HUDEP-2 (cell line): ENCODE measurements around the gene SMC3.
A peak's percentile ranks its signal among the peaks of the same experiment; 100 is the strongest.
"Not testable (repeated sequence)": the region's sequence is repeated elsewhere in the genome, so short reads cannot be mapped to it uniquely, and the experiment has no call there.

Source experiments
- DNase-seq, 76 experiments: peaks; one replicate each; lab custom pipeline; 2025; ENCODE audit not compliant: unreplicated experiment in 76 of 76; lab: John Stamatoyannopoulos, UW

SMC3 gene

DNA sequence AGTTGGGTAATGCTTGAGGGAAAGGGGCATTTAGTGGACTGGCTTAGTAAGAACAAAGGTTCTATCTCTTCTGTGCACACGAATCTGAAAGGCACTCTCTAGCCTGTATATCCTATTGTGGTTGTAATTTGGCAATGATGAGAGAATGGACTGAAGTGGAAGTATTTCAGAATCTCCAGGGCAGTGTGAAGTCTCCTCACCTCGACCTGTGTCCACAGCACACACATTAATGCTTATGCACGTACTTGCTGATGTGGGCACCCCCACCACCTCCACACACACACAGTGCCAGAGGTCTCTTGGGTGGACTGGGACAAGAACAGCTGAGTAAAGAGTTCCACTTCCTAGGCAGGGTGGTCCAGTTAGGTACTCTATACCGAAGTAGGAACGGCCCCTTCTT lies 6.9 kb downstream of the SMC3 start:
- no peak for DNase-seq

DNA sequence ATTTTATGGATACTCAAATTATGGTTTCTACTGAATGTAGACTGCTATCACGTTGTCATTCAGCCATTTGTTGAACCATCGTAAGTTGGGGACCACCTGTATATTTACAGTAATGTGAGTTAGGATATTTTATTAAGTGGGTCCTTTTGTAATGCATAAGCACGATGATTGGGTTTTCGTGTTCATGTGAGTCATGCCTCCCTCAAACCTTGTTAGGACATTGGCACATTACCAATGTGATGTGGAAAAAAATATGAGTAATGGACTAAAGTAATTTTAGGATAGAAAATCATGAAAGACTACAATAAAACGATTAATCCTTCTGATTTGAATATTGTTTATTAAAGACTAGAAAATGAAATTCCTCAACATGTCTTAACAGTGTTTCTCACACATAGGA lies 8.7 kb downstream of the SMC3 start:
- no peak for DNase-seq

DNA sequence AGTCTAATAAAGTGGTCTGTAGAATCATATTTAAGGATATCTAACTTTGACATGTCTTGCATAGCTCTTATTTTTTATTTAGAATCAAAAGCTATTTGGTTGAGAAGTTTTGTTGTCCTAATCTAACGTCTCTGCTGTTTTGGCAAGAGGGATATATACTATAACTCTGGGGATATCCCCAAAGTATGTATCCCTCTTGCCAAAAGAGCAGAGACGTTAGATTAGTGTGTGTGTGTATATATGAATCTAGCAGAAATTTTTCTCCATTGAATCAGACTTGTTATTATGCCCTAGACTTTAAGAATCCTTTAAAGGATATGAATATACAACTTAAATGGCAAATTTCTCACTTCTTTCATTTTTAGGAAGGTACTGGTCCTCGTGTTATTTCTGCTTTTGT lies 9.6 kb downstream of the SMC3 start:
- DNase-seq: no peak

DNA sequence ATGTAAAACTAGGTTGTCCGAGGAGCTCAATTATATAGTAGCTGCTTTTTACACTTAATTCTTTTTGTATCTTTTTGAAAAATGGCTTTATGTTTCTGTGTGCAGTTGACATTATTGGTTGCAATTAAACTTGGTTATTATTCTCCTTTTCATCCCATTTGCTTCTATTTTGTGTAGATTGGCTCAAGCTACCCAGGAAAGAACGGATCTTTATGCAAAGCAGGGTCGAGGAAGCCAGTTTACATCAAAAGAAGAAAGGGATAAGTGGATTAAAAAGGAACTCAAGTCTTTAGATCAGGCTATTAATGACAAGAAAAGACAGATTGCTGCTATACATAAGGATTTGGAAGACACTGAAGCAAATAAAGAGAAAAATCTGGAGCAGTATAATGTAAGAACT lies 16.5 kb downstream of the SMC3 start:
- DNase-seq: no peak

DNA sequence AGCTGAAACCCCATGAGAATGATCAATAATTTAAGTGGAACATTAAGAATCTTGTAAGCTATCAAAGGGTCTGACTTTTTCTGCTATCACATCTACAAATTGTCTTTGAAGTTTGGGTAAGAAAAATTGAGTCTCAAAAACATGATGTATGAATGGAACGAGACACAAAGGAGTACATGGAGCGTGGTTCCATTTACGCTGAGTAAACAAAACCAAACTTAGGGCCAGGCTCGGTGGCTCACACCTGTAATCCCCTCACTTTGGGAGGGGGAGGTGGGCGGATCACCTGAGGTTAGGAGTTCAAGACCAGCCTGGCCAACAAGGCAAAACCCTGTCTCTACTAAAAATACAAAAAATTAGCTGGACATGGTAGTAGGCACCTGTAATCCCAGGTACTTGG lies 24.3 kb downstream of the SMC3 start:
- DNase-seq: no peak

DNA sequence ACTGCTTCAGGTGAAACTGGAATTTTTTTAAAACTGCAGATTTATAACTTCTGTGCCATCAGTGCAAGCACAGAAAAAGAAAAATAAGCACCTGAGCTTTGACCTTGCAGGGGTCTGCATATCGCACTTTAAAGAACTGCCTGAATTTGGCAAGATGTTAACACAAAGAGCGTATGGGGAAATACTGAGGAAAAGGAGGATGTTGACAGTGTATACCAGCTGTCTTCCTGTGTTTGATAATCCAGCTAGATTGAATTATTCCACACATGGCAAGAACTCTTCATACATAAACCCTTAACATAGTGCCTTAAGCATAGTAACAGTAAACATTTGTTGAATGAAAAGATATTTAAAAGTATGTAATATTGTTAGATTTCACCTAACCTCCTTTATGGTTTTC lies 30.0 kb downstream of the SMC3 start:
- DNase-seq: no peak

DNA sequence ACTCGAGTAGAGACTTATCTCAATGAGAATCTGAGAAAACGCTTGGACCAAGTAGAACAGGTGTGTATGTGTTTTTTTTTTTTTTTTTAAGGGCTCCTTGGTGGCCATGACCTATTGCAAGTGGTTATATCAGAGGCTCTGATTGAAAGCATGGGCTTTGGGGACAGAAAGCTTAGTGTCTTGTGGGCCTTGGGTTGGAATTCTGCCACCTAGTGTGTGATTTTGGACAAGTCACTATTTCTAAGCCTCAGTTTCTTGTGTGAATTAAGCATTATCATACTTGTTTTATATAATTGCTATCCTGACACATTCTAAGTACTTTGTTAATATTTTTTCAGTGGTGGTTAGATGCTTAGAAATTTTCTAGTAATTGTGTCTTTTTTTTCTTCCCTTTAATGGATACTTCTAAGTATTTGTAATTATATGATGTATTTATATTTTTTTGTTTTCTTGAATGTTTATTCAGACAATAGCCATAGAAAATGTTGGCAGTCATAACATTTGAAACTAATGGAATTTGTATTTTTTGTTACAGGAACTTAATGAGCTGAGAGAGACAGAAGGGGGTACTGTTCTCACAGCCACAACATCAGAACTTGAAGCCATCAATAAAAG lies 33.1 kb downstream of the SMC3 start:
- peak in 40 of 76 experiments; percentile 4 to 55 (median 23) for DNase-seq

DNA sequence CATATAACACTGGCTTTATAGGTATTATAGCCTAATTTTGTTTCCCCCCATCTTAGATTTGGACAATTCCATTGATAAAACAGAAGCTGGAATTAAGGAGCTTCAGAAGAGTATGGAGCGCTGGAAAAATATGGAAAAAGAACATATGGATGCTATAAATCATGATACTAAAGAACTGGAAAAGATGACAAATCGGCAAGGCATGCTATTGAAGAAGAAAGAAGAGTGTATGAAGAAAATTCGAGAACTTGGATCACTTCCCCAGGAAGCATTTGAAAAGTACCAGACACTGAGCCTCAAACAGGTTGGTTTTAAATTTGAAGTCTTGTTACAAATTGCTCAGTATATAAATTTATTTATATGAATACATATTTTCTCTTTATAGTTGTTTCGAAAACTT lies 34.1 kb downstream of the SMC3 start:
- DNase-seq: no peak

DNA sequence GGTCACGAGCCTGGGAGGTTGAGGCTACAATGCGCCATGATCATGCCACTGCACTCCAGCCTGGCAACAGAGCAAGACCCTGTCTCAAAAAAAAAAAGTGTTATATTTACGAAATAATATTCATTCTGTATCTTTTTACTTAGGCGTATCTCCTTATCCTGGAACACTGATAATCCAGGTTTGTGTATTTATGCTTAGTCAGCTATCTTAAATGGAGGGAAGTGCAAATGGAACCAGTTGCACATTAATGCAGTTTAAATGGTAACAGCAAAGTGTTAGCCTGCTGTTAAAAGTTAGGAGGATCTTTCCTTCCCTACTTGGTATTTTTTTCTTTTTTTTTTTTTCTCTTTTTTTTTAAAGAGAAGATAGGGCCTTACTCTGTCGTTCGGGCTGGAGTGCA lies 40.6 kb downstream of the SMC3 start:
- DNase-seq: no peak

DNA sequence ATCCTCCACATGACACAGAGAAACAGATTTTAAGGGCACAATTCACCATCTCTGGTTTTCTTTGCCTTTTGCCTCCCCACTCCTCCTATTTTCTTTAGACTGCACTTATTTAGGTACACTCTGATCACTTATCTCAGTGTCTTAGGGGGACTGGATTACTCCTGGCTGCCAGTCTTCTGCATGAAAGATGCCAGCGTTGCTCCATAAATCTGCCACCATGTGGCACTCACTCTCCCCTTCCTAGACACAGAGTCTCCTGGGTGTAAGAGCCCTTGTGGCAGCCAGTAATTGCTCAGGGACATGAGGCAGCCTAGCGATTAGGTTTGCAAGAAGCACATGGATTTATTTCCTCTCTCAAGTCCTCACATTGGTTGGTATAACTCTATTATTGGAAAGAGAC lies 42.1 kb downstream of the SMC3 start:
- peak in 2 of 76 experiments; percentile 8 for DNase-seq

DNA sequence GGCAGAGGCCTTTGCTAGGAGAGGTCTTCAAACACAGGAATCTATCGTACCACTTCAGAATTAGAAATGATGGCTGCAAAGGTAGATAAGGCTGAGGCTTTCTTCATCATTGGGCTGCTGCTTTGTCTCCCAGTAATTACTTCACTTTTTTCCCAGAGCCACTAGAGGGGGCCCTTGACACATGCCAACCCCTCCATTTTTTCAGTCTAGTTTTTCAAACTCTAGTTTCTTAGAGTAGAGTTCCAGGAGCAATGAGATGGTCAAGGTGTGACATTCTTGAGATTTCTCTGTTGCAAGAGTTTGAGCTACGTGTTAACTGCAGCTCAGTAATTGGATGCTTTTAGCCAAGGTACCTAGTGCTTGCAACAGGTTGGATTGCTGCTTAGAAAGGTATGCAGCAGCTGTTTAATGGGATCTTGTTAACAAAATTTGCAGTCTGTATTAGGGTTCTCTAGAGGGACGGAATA lies 42.8 kb downstream of the SMC3 start:
- DNase-seq: peak in 49 of 76 experiments; percentile 5 to 75 (median 36)

DNA sequence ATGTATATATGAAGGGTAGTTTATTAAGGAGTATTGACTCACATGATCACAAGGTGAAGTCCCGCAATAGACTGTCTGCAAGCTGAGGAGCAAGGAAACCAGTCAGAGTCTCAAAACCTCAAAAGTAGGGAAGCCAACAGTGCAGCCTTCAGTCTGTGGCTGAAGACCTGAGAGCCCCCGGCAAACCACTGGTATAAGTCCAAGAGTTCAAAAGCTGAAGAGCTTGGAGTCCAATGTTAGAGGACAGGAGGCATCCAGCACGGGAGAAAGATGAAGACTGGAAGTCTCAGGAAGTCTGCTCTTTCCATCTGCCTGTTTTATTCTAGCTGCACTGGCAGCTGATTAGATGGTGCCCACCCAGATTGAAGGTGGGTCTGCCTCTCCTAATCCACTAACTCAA lies 43.3 kb downstream of the SMC3 start:
- DNase-seq: not testable (repeated sequence)

DNA sequence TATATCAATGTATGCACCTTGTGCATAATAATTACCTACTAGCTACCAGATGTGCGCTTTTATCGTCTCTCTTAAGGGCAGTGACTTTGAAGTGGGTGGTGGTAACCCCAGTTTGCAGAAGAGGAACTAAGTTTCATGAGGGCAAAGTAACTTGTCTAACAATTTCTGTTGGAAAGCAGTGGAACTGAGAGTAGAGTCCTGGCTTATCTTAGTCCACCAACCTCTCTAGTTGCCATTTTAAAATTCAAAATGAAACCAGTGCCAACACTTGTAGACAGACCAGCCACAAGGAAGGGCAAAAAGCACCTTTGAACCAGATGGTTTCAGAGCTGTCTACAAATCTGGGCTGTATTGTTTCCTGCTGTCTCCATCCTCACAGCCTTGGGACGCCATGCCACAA lies 44.6 kb downstream of the SMC3 start:
- DNase-seq: peak in 2 of 76 experiments; percentile 10 to 16

DNA sequence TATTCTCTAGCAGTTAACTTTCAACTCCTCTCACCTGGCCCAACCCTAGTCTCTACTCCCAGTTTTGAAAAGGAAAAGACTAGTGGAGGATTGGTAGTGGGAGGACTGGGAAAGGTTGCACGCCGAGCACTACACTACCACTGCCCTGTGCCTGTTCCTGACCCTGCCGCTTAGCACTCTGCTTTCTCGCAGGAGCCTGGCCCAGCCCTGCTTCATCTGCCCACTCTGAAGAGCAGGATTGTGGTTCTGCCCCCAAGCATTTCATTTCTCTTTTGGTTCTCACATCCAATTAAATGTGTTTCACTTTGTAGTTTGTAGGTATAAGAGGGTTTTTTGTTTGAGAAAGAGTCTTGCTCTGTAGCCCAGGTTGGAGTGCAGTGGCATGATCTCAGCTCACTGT lies 45.1 kb downstream of the SMC3 start:
- no peak for DNase-seq

DNA sequence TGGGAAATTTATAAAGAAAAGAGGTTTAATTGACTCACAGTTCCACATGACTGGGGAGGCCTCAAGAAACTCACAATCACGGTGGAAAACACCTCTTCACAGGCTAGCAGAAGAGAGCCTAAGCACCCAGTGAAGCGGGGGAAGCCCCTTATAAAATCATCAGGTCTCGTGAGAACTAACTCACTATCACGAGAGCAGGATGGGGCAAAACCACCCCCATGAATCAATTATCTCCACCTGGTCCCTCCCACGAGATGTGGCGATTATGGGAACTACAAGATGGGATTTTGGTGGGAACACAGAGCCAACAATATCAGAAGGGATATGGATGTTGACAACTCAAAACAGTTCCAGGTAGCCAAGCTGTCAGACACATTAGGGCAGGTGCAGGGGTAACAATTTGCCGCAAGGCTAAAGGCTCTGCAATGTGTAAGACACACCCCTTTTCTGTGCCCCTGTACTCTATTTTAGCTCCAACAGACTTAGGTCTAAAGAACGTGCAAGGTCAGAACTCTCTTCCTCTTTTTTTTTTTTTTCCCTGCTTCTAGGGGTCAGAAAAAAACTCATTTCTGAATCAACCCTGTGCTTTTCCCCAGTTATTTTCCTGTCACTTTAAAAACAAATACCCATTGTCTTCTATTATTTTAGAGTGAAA lies 46.0 kb downstream of the SMC3 start:
- DNase-seq: no peak

DNA sequence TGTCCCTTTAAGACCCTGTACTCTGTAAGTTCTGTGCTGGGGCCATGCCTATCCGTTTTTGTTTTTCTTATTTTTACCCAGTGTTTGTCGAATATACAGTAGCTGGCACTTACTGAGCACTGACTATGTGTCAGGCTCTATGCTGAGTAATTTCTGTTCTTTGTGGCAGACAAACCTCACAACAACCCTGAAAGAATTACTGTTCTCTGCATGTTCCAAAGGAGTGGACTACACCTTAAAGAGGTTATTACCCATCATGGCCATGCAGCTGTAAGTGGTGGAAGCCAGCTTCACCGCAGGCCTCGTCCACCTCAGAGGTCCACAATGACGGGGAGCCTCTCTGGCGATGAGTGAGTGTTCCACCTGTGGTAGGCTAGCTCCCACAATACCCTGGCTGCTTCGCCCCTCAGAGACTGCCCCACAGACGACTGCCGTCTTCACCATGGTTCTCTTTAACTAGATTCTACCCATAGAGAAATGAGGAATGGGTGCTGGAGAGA lies 46.6 kb downstream of the SMC3 start:
- DNase-seq: no peak

DNA sequence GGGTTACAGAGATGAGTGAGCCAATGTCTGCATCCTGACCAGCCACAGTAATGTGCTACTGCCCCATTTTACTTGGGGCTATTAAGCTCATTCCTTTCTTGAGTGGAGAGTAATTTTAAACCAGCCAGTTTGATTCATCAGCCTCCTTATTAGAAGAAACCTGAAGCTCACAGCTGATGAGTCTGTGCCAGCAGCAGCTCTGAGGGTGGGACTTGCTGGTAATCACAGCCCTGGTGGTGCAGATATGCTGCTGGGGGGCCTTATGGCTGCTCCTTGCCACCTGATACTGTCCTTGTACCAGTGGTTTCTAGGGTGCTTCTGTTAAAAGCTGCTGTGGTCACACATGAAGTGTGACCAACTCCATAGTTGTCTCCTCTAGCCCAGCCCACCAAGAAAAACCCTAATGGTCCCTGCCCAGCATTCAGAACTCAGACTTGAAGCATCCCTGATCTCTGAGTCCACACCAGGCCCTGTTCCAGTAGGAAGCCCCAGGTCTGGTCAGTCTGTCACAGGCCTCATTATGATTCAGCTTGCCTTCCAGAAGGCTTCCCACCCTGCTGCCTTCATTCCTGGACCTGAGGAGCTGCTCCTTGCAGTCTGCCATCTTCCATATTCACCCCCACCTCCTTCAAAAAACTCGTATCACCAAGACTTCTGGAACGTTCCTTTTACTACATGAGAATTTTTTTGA lies 47.7 kb downstream of the SMC3 start:
- no peak for DNase-seq

DNA sequence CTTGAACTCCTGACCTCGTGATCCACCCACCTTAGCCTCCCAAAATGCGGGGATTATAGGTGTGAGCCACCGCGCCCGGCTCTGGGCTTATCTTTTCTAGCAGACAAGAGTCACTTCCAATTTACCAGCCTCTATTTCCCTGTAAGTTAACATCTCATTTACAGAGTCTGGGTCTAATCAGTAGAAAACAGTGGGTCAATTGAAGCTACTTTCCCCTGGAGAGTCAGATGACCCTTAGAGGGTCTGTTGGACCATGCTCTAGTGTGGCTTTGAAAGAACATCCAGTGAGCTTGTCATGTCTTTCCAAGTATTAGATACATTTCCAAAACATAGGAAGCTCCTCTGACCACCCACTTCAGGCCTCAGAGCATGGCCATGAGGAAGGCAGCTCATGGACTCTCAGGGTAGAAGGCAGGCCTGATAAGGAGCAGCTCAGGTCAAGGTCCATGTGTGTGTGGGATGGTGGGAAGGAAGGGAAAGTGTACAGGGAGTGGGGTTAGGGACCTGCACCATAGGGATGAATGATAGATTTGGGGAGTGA lies 49.1 kb downstream of the SMC3 start:
- DNase-seq: peak in 1 of 76 experiments; percentile 18

DNA sequence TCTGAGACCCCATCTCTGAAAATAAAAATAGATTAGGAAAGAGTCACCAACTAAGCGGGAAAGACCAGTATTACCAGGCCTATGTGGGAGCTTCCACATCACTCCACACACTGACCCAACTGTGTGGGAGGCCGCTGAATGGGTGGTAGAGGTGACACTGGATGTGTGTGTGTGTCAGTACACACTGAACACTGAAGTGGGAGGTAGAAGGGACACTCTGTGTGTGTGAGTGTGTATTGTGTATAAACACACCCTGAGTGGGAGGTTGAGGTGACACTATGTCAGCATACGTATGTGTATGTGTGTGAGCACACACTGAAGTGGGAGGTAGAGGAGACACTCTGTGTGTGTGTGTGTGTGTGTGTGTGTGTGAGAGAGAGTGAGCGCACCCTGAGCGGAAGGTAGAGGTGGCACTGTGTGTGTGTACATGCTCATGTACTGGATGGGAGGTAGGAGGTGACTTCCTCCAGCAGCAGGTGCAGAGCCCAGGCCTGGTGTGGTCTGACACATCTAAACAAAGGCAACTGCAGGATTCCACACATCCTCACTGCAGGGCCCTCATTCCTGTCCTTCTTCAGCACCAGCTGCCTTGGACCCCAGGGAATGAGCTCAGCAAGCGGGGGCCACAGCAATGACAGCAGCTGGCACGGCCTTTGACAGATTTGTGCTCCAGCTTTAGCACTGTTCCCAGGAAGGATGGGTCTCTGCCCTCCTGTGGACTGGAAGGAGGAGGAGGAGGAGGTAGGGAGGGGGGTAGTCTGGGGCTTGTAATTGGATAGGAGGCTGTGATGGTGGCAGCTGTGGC lies 50.1 kb downstream of the SMC3 start:
- no peak for DNase-seq

DNA sequence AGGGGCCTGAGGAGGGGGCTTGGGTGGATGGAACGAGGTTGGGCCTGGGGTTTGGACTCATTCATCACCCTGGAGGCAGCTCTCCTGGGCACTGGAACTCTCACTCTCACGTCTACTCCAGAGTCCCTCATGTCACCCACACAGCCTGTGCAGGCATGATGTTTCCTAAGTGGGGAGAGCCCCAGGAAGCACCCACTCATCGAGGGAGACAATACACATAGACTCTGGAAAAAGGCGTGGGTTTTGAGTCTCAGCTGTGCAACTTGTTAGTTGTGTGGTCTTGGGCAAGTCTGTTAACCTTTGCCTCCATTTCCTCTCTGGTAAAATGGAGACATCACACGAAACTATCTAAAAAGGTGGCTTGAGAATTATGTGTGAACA lies 50.7 kb downstream of the SMC3 start:
- DNase-seq: no peak
